NCI-H2227 (cell line): Measurements from ENCODE around the gene TACC2.
"Not testable (repeated sequence)": the region's sequence is repeated elsewhere in the genome, so short reads cannot be mapped to it uniquely, and the experiment has no call there.

Experiments used
- DNase-seq: peaks from one replicate; lab custom pipeline; 2025; ENCODE audit not compliant: unreplicated experiment; lab: John Stamatoyannopoulos, UW

TACC2 gene

DNA sequence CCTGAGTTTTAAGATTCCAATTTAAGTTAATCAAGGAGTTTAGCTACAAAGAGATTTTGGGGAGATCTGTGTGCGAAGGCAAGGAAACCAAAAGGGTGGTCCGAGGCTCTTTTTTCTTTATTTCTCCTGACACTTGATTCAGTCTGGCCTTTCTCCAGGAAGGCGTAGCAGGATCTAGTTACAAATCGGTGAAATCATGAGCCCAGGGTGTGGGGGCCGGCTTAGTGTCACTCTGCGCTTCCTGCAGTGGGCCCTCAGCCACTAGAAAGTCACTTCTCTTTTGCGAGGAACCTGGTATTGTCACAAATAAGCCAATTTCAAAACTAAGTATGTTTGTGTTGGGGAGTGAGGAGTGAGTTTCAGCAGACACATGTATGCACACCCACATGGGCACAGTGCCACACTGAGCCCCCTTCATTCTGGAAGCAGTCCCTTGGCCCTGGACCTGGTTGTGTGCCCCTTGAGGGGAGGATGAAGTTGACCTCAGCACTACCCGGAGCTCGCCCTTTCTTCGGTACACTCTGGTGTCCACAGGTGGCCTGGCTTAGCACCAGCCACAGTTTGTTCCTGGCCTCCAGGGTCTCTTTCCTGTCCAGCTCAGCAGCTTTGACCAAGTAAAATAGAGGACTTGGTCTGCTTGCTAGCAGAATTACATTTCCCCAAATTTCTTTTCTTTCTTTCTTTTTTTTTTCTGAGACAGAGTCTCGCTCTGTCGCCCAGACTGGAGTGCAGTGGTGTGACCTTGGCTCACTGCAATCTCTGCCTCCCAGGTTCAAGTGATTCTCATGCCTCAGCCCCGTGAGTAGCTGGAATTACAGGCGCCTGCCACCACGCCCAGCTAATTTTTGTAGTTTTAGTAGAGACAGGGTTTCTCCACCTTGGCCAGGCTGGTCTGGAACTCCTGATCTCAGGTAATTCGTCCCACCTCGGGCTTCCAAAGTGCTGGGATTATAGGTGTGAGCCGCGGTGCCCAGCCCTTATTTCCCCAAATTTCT lies 198.2 kb downstream of the TACC2 start:
- DNase-seq, result no peak

GRCh38 chr10:122188706-122189105 lies 199.7 kb downstream of the TACC2 start:
- no peak for DNase-seq

GRCh38 chr10:122189185-122189584 lies 200.2 kb downstream of the TACC2 start:
- DNase-seq, result no peak

DNA sequence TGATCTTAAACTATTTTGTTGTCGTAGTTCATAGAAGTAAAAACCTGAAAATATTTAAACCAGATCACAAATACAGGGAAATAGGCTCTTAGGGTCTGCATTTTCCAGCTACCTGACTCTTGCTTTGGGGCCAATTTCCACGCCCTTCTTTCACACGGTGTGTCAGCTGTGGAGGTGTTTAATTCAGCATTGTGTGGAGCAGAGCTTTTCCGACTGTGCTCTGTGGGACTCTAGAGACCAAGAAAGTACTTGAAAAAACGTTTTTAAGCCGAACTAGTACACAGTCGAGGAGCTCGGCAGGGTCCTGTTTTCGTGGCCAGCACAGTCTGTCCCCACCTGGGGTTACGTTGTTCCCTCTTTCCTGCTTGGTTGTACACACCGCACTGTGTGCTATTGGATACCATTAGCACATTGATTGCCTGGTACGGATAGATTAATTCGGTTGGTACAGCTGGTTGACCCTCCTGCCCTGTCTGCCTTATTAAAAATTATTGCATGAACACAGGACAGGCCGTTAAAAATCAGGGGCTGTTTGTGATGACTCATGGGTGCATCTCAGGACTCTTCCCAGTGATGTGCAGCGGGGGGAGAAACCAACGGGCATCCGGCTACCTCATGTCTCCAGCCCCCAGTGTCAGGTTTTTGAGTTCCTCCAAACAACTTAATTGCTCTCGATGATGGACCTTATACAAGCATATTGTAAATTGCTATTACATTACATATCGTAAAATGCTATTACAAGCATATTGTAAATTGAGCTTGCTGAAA lies 201.4 kb downstream of the TACC2 start:
- no peak for DNase-seq

DNA sequence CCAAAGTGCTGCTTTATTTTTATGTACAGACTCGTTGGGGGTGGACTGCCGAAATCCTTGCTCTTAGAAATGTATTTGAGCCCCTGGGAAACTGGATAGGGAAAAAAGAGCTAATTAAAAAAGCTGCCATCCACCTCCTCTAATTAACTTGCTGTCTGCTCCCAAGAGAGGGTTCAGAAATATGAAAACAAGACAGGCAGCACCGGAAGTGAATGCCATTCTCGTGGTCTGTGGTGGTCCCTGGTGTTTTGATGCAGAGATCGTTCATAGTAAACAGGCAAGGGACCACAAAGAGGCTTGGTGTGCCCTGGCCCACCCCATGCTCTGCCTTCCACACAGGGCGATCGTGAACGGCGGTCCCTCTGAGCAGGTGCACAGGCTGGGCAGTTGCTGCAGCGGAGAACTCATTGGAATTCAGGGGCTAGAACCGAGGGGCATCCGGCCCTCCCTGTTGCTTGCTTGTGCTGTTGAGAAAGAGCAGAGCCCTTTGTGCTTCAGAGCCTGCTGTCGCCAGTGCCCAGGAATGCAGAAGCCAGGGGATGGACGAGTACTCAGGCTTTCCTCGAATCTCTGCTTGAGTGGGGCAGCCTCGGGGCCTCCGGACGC lies 203.1 kb downstream of the TACC2 start:
- DNase-seq, result peak; percentile 2

- no peak for DNase-seq
These were observed 205.3 kb downstream of the TACC2 start for GRCh38 chr10:122194251-122194650.

- no peak for DNase-seq
These were observed 207.3 kb downstream of the TACC2 start for GRCh38 chr10:122196218-122196617.

GRCh38 chr10:122197611-122198222 lies 208.8 kb downstream of the TACC2 start:
- no peak for DNase-seq

DNA sequence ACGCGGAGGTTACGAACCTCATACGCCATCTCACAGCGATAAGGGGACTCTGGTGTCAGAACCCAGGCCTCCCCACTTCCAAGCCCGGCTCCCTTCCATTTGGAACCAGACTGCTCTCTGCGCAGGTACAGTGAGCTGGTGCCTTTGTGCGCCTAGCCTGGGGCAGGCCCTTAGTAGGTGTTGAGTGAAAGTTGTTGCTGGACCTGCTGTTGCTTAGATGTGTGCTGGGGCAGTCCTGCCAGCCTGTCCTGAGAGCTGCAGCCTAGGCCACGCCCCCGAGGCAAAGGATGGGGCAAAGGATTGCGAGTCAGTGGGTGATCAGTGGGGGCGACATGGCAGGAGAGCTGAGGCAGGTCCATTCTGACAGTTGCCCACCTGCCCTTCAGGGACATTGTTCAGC lies 209.7 kb downstream of the TACC2 start:
- no peak for DNase-seq

- no peak for DNase-seq
These were observed 210.1 kb downstream of the TACC2 start for GRCh38 chr10:122199070-122199469.

GRCh38 chr10:122199689-122200088 lies 210.7 kb downstream of the TACC2 start:
- no peak for DNase-seq

GRCh38 chr10:122201401-122201800 lies 212.4 kb downstream of the TACC2 start:
- no peak for DNase-seq

- DNase-seq, result not testable (repeated sequence)
These were observed 214.2 kb downstream of the TACC2 start for GRCh38 chr10:122203180-122203579.

DNA sequence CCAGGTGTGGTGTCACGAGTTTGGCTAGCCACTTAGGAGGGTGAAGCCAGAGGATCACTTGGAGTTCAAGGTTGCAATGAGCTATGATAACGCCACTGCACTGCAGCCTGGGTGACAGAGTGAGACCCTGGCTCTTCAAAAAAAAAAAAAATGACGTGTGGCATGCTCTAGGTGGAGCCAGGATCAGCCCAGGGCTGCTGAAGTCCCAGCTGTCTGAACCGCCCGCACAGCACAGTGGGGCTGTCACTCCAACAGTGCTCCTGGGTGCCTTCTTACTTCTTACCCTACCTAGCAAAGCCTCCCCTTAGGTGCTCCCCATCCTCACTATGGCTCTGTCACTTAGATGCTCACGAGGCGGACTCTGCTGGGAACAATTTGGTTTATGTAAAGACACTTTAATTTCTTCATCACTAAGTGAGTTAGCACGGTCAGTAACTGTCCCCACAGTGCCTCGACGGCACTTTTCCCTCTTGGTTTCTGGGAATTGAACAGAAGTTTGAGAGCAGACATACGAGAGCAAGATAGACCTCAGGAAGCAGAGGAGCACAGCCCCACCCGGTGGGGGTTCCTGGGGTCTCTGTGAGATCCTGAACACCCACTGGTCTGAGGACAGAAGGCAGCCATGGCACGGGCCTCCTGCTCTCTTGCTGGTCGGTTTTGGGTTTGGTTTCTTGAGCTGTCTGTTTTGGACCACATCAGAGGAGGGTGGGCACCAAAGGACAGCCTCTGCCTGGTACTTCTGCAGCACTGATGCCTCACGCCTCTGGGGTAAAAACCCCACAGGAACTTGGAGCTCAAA lies 215.9 kb downstream of the TACC2 start:
- DNase-seq, result no peak

DNA sequence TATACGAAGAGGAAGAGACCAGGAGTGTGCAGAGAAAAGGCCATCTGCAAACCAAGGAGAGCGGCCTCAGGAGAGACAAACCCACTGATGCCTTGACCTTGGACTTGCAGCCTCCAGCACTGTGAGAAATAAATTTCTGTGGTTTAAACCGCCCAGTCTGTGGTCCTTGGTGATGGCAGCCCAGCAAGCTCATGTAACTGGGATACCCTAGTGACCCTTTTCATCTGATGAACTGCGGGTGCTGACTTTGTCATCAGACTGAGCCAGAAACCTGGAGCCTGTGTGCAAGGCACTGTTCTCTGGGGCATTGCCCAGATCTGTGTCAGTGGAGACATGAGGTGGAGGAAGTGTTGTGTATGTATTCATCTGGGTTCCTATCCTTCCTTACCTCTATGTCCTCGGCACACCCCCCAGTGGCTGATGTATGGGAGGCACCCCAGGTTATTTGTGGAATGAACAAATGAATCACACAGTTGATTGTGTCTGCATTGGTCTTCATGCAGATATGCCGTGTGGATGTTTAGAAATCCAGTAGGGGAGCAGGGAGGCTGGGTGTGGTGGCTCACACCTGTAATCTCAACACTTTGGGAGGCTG lies 217.6 kb downstream of the TACC2 start:
- no peak for DNase-seq

- DNase-seq, result no peak
These were observed 218.2 kb downstream of the TACC2 start for GRCh38 chr10:122207163-122207562.

- DNase-seq, result no peak
These were observed 218.6 kb downstream of the TACC2 start for GRCh38 chr10:122207596-122207995.

DNA sequence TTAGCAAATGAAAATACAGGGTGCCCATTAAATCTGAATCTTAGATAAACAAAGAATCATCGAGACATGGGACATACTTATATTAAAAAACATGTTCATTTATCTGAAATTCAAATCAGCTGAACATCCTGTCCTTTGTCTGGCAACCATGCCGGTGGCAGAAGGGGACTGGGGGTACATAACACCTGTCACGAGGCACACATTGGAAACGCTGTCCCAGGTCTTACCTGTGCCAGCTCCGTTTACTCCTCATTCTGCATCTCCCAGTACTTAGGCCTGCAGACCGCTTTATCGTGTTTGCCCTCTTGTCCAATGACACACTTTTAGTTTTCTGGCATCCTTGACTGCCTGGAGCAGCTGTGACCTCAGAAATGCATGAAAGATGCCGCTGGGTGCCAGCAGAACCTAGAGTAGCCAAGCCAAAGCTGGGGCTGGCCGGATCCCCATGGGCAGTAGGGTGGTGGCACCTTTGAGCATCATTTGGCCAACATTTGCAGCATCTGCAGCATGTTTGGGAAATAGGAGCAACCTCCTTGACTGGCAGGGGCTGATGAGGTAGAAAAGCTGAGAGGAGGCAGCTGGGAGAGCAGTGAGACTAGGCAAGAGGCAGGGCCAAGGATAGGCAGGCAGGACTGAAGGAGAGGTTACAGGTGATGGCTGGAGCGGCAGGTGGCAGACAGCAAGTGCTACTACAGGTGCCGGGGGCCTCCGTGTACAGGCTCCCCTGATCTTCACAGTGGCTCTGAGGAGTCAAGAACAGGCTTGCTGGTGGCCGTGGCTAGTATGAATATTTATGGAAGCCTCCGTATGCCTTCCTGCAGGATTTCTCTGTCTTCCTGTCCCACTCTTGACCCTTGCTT lies 219.8 kb downstream of the TACC2 start:
- DNase-seq, result no peak
